ENCODE measurements around the gene POU6F1. TPM values are rescaled to one million over a fixed set of nuclear protein-coding genes. Genes with fewer than 3 reads are reported as not detected.

Gene POU6F1
- total and polyA plus RNA-seq, 9 of the 15 experiments (the other 6 are each of a cell fraction or from before 2014, with no cell fraction given): 0.14 to 3.3 (median 1.1) TPM

GRCh38 chr12:51147309-51147708, 70.6 kb downstream of the POU6F1 start (continued):
- TF ChIP-seq CREB5 (CRISPR knock-in tag; IDR thresholded peaks at IDR 0.05): no peak
- no peak for TF ChIP-seq ZNF444 (CRISPR knock-in tag; IDR thresholded peaks at IDR 0.05)
- no peak for TF ChIP-seq PRPF4 (IDR thresholded peaks at IDR 0.05; ENCODE audit: insufficient read depth, low read depth, low read length, poor library complexity, severe bottlenecking)
- no peak for TF ChIP-seq RREB1 (CRISPR knock-in tag; IDR thresholded peaks at IDR 0.05)
- TF ChIP-seq ZNF589 (CRISPR knock-in tag; IDR thresholded peaks at IDR 0.05; ENCODE audit: low read depth): no peak
- TF ChIP-seq ZNF124 (CRISPR knock-in tag; IDR thresholded peaks at IDR 0.05): no peak

Data from K562 (cell line).